ENCODE data around the gene AKAP5.

The AKAP5 gene

GRCh38 chr14:64504310-64504896 is 39.1 kb downstream of the AKAP5 start, which contains the start of gene ZBTB1:
Gene ZBTB1, plus strand, starts transcription at chr14:64504770. Its CDS starts 16,735 bp downstream, at chr14:64521505.
- TF ChIP-seq CTCF (IDR thresholded peaks at IDR 0.05) = no peak

GRCh38 chr14:64504897-64505794 is 39.8 kb downstream of the AKAP5 start:
- no peak for TF ChIP-seq CTCF (IDR thresholded peaks at IDR 0.05)

GRCh38 chr14:64506721-64507120 is 41.4 kb downstream of the AKAP5 start:
- no peak for TF ChIP-seq CTCF (IDR thresholded peaks at IDR 0.05)

- TF ChIP-seq CTCF (IDR thresholded peaks at IDR 0.05) = no peak
Observed at GRCh38 chr14:64507376-64508156, 42.3 kb downstream of the AKAP5 start.

GRCh38 chr14:64508215-64508776 is 43.0 kb downstream of the AKAP5 start:
- no peak for TF ChIP-seq CTCF (IDR thresholded peaks at IDR 0.05)

GRCh38 chr14:64509036-64509435 is 43.7 kb downstream of the AKAP5 start:
- TF ChIP-seq CTCF (IDR thresholded peaks at IDR 0.05) = no peak

Measured in LNCAP (cell line).